DND-41 (cell line): Measurements from ENCODE around the gene TCERG1L.

ENCODE experiments used
- ATAC-seq: fragments of 200-7000 bp; cut with Tn5 transposase; 3 replicates; pipeline ENCODE4 v1.9.1; 2021; ENCODE audit warnings: low read depth; ENCODE audit not compliant: insufficient read depth
- DNase-seq: peaks from one replicate; pipeline ENCODE4 v3.0.0-alpha.2; 2020
- H2AFZ ChIP-seq: 2 replicates; pipeline ENCODE4 v1.6.0; 2012; ENCODE audit warnings: low read depth, low read length
- H3K27ac ChIP-seq: 2 replicates; pipeline ENCODE4 v1.5.1; 2012; ENCODE audit warnings: low read length, inconsistent platforms
- H3K27me3 ChIP-seq: fragments of 200-600 bp; sonication (generic); 2 replicates; pipeline ENCODE4 v1.6.0; 2012; ENCODE audit warnings: low read length, mild to moderate bottlenecking, inconsistent platforms; ENCODE audit not compliant: insufficient read depth, poor library complexity
- H3K36me3 ChIP-seq: 2 replicates; pipeline ENCODE4 v1.5.1; 2012; ENCODE audit warnings: low read length, inconsistent platforms; ENCODE audit not compliant: insufficient read depth
- H3K4me1 ChIP-seq: 2 replicates; pipeline ENCODE4 v1.5.1; 2012; ENCODE audit warnings: mild to moderate bottlenecking, low read length; ENCODE audit not compliant: insufficient read depth
- H3K4me2 ChIP-seq: 2 replicates; pipeline ENCODE4 v1.6.0; 2012; ENCODE audit warnings: mild to moderate bottlenecking, moderate library complexity, low read length, inconsistent platforms; ENCODE audit not compliant: insufficient read depth
- H3K4me3 ChIP-seq, 2 experiments: fragments of 200-600 bp in 1 of 2; shearing (Covaris generic) in 1 of 2; 2 replicates each; pipeline ENCODE4 v1.5.1; 2012 to 2016; ENCODE audit warnings: inconsistent platforms in 2 of 2, low read length in 2 of 2, mild to moderate bottlenecking in 2 of 2, low read depth in 1 of 2, moderate library complexity in 1 of 2
- H3K79me2 ChIP-seq: 2 replicates; pipeline ENCODE4 v1.6.0; 2012; ENCODE audit warnings: low read length, inconsistent platforms; ENCODE audit not compliant: insufficient read depth
- H3K9ac ChIP-seq: 2 replicates; pipeline ENCODE4 v1.6.0; 2012; ENCODE audit warnings: low read depth, mild to moderate bottlenecking, inconsistent platforms, low read length, moderate library complexity
- H3K9me3 ChIP-seq: 2 replicates; pipeline ENCODE4 v1.5.1; 2012; ENCODE audit warnings: low read length, moderate library complexity, mild to moderate bottlenecking, inconsistent platforms; ENCODE audit not compliant: insufficient read depth, severe bottlenecking
- H4K20me1 ChIP-seq: 2 replicates; pipeline ENCODE4 v1.6.0; 2012; ENCODE audit warnings: low read length; ENCODE audit not compliant: insufficient read depth
- CTCF ChIP-seq: IDR thresholded peaks from 2 replicates; pipeline ENCODE4 v1.5.1; 2012; ENCODE audit warnings: borderline replicate concordance, low read length, moderate library complexity, mild to moderate bottlenecking; ENCODE audit not compliant: poor library complexity, severe bottlenecking; ENCODE audit errors: extremely low read depth
- EZH2 ChIP-seq: IDR thresholded peaks from 3 replicates; pipeline ENCODE4 v1.6.1; 2012; ENCODE audit warnings: borderline replicate concordance, low read depth, mild to moderate bottlenecking, moderate library complexity, low read length, inconsistent platforms; ENCODE audit not compliant: severe bottlenecking

TCERG1L gene

GRCh38 chr10:131226446-131227162, 84.9 kb downstream of the TCERG1L start:
- Histone ChIP-seq H3K27ac (no peak overlapping the region), H4K20me1 (no peaks in the 10 kb centered on the region), H3K9me3 (no peaks in the 10 kb centered on the region), H3K27me3 (no peaks in the 10 kb centered on the region), H2AFZ (no peak overlapping the region), H3K79me2 (no peaks in the 10 kb centered on the region), H3K4me3 (no peak overlapping the region), H3K4me1 (no peaks in the 10 kb centered on the region), H3K9ac (no peak overlapping the region), H3K4me2 (no peak overlapping the region), H3K36me3 (no peaks in the 10 kb centered on the region)
- no peak for ATAC-seq
- DNase-seq: no peak
- TF ChIP-seq EZH2 (no peak), CTCF (no peak)

GRCh38 chr10:131224106-131224505, 87.4 kb downstream of the TCERG1L start:
- no peaks in the 10 kb centered on the region for H3K36me3 ChIP-seq
- H3K27ac ChIP-seq: no peak overlapping the region
- no peaks in the 10 kb centered on the region for H3K27me3 ChIP-seq
- no peaks in the 10 kb centered on the region for H3K4me1 ChIP-seq
- no peaks in the 10 kb centered on the region for H4K20me1 ChIP-seq
- no peak overlapping the region for H3K4me2 ChIP-seq
- TF ChIP-seq EZH2 (no peak), CTCF (no peak)
- no peaks in the 10 kb centered on the region for H3K9me3 ChIP-seq
- H3K9ac ChIP-seq: no peak overlapping the region
- DNase-seq: no peak
- H2AFZ ChIP-seq: no peak overlapping the region
- H3K79me2 ChIP-seq: no peaks in the 10 kb centered on the region
- no peak for ATAC-seq
- no peak overlapping the region for H3K4me3 ChIP-seq

GRCh38 chr10:131223422-131223821, 88.1 kb downstream of the TCERG1L start:
- Histone ChIP-seq H3K27ac (no peak overlapping the region), H3K36me3 (no peaks in the 10 kb centered on the region), H3K4me1 (no peaks in the 10 kb centered on the region), H2AFZ (no peak overlapping the region), H3K4me2 (no peak overlapping the region), H3K27me3 (no peaks in the 10 kb centered on the region), H3K79me2 (no peaks in the 10 kb centered on the region), H3K9me3 (no peaks in the 10 kb centered on the region), H3K4me3 (no peak overlapping the region), H3K9ac (no peak overlapping the region), H4K20me1 (no peaks in the 10 kb centered on the region)
- TF ChIP-seq CTCF (no peak), EZH2 (no peak)
- DNase-seq (no peak), ATAC-seq (no peak)
